ENCODE measurements around the gene UCHL1. TPM values are rescaled to one million over a fixed set of nuclear protein-coding genes. Genes with fewer than 3 reads are reported as not detected.
A peak's percentile ranks its signal among the peaks of the same experiment; 100 is the strongest.

UCHL1 gene
- total RNA-seq, 2 donors from 2014 or later, result 26.5 to 103 TPM

GRCh38 chr4:41211951-41212615 is 44.6 kb upstream of the UCHL1 start:
- TF ChIP-seq, protein P1, sequence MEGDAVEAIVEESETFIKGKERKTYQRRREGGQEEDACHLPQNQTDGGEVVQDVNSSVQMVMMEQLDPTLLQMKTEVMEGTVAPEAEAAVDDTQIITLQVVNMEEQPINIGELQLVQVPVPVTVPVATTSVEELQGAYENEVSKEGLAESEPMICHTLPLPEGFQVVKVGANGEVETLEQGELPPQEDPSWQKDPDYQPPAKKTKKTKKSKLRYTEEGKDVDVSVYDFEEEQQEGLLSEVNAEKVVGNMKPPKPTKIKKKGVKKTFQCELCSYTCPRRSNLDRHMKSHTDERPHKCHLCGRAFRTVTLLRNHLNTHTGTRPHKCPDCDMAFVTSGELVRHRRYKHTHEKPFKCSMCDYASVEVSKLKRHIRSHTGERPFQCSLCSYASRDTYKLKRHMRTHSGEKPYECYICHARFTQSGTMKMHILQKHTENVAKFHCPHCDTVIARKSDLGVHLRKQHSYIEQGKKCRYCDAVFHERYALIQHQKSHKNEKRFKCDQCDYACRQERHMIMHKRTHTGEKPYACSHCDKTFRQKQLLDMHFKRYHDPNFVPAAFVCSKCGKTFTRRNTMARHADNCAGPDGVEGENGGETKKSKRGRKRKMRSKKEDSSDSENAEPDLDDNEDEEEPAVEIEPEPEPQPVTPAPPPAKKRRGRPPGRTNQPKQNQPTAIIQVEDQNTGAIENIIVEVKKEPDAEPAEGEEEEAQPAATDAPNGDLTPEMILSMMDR (IDR thresholded peaks at IDR 0.05), result no peak
- TF ChIP-seq POLR2A (IDR thresholded peaks at IDR 0.05), result no peak
- Histone ChIP-seq H3K4me1 (peaks cover 46% of the 10 kb centered on the region), H3K9me3 (no peaks in the 10 kb centered on the region), H3K27ac (no peak overlapping the region), H3K36me3 (replicated peaks in 1 of 2; ENCODE audit: insufficient read depth in 1 of 2, low read depth in 2 of 2) (no peaks in the 10 kb centered on the region), H3K27me3 (no peaks in the 10 kb centered on the region), H3K4me3 (no peak overlapping the region)
- ATAC-seq (no peak), DNase-seq (no peak)
- intact Hi-C loops (cut with DNase I), result loop anchor here (5.0 kb wide), 2 partner anchors 240 to 285 kb away; no protein-coding TSS in a partner anchor
- WGBS, 2 donors, result 93 to 96% methylated on average over 1 of the region's 1 CpG

DNA sequence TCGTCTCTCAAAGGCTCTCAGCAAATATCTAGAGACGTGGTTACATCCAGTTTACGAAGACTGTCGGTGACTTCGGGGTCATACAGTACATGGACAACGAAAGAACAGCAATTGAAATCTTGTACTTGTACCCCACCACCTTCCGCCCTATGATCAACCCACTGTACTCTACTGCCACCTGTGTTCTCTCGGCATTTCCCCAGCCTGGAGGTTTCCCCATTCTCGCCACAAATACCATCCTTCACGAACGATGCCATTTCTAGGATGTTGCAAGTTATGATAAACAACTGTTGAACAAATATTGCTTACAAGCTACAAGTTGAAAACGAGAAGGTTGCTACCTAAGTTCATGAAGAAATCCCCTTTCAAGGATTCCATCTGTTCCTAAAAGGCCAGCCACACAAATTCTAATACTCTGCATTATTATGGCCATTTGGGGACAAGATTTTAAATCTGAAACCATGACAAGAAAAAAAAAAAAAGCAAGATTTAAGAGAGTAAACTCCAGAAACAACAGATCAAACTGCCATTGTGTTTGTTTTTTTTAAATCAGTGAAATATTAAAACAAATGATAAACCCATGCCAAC is 44.0 kb upstream of the UCHL1 start:
- Histone ChIP-seq H3K4me3 (no peak overlapping the region), H3K36me3 (replicated peaks in 1 of 2; ENCODE audit: insufficient read depth in 1 of 2, low read depth in 2 of 2) (no peaks in the 10 kb centered on the region), H3K27me3 (no peaks in the 10 kb centered on the region), H3K9me3 (no peaks in the 10 kb centered on the region), H3K27ac (no peak overlapping the region), H3K4me1 (peaks cover 44% of the 10 kb centered on the region)
- no peak for ATAC-seq
- intact Hi-C loops (cut with DNase I), result loop anchor here (5.0 kb wide), 2 partner anchors 240 to 285 kb away; no protein-coding TSS in a partner anchor
- TF ChIP-seq POLR2A (IDR thresholded peaks at IDR 0.05), result no peak
- TF ChIP-seq, protein P1 (IDR thresholded peaks at IDR 0.05), result peak; percentile 39 to 85 (median 71)
- WGBS, 2 donors, result 4 to 8% methylated on average over 12 of the region's 12 CpGs
- peak; percentile 46 to 60 (median 58) for DNase-seq

GRCh38 chr4:41213625-41214135 is 43.0 kb upstream of the UCHL1 start:
- Histone ChIP-seq H3K27ac (peak overlapping the region; percentile 82 to 97 (median 88)), H3K9me3 (no peaks in the 10 kb centered on the region), H3K36me3 (replicated peaks in 1 of 2; ENCODE audit: insufficient read depth in 1 of 2, low read depth in 2 of 2) (no peaks in the 10 kb centered on the region), H3K4me1 (peaks cover 44% of the 10 kb centered on the region), H3K4me3 (peak overlapping the region; percentile 76 to 96), H3K27me3 (no peaks in the 10 kb centered on the region)
- intact Hi-C loops (cut with DNase I), result loop anchor here (5.0 kb wide), 2 partner anchors 241 to 286 kb away; no protein-coding TSS in a partner anchor
- WGBS, 2 donors, result 0 to 1% methylated on average over 26 to 35 of the region's 35 CpGs
- ATAC-seq (peak; percentile 3), DNase-seq (peak in 1 of 4 donors; percentile 37)
- TF ChIP-seq, protein P1 (IDR thresholded peaks at IDR 0.05), result peak in 1 of 7 experiments; percentile 2
- no peak for TF ChIP-seq POLR2A (IDR thresholded peaks at IDR 0.05)

GRCh38 chr4:41214136-41214824 is 42.4 kb upstream of the UCHL1 start, which contains the start of gene APBB2:
Gene APBB2 (minus strand): TSS chr4:41214542. CDS start chr4:41033254, 181,288 bp downstream.
- Histone ChIP-seq H3K4me3 (peak within 1 kb of the TSS; percentile 76 to 96), H3K27me3 (no peaks in the 10 kb centered on the region), H3K36me3 (replicated peaks in 1 of 2; ENCODE audit: insufficient read depth in 1 of 2, low read depth in 2 of 2) (no peaks in the 10 kb centered on the region), H3K27ac (peak within 1 kb of the TSS; percentile 82 to 97 (median 88)), H3K4me1 (peaks cover 43% of the 10 kb centered on the region), H3K9me3 (no peaks in the 10 kb centered on the region)
- 0 to 1% methylated on average over 21 to 61 of the region's 71 CpGs for WGBS, 2 donors
- DNase-seq, result peak; percentile 95 to 97 (median 97)
- ATAC-seq, result peak; percentile 91
- peak; percentile 86 to 92 (median 90) for TF ChIP-seq POLR2A (IDR thresholded peaks at IDR 0.05)
- TF ChIP-seq, protein P1 (IDR thresholded peaks at IDR 0.05), result peak; percentile 71 to 93 (median 77)
- intact Hi-C loops (cut with DNase I), result loop anchor here (5.0 kb wide), 2 partner anchors 242 to 287 kb away; no protein-coding TSS in a partner anchor
